GM21619 (cell line): Measurements from ENCODE around the gene XPO1.
A peak's percentile ranks its signal among the peaks of the same experiment; 100 is the strongest.
"Not testable (repeated sequence)": the region's sequence is repeated elsewhere in the genome, so short reads cannot be mapped to it uniquely, and the experiment has no call there.

ENCODE experiments used
- ATAC-seq: cut with Tn5 transposase; IDR thresholded peaks from one replicate; pipeline ENCODE4 v1.9.1; 2021; ENCODE audit not compliant: unreplicated experiment

XPO1 gene

DNA sequence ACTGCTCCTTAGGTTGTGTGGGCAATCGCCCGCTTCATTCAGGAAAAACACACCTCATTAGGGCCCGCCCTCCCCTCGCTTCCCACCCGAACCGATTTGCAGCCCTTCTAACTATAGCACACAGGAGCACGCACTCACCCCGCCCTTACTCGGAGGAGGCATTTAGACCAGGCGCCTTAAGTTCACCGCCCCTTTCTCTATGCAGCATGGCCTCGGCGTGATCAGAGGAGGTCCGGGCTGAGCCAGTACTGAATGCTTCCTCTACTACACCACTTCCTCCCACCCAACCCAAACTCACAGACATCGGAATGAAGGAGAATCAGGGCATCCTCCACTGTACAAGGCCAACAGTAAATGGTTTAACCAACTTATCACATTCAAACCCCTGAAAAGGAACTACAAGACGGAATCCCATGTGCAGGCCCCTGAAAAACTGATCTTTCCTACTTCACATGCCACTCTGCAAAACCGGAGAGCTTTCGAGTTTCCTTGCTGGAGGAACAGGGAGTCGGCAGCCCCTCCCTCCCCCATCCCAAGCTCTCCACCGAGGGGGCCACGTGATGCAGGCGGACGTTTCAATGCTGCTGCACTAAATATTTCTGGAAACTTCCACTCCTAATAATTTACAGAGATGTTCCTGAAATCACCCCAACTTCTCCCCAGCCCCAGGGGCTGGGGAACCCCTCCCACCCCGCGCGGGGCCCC is 1.4 kb downstream of the XPO1 start:
- peak; percentile 51 for ATAC-seq

DNA sequence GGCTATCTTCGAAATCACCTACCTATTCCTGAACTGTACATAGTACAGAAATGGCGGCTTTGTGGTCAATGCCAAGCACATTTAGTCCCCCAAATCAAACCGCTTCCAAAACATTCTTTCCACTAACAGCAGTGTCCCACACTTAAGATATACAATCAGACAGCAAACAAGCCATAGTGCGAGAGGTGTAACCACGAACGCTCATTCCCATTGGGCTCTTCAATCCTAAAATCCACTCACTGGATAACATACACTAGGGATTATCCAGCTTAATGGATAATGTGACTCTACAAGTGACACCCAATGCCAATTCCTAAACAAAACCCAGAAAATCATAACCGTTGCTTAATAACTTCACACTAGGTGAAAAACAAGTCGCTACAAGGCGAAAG is 2.0 kb downstream of the XPO1 start:
- no peak for ATAC-seq

DNA sequence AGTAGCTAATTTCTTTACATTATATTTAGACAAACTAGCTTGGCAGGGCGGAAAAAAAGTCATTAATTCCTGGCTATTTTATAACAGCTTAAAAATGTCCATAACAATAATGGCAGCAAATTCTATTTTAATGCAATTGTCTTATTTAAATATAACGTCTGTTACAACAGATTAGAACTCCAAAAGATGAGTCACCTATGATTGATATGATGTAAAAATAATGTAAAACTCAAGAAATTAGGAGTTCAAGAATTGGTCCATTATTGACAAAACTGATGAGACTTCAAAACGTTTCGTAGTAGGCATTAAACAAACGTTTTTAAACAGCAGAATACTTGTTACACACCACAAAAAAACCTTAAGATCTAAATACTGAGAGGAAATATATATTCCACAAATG is 2.7 kb downstream of the XPO1 start:
- no peak for ATAC-seq

DNA sequence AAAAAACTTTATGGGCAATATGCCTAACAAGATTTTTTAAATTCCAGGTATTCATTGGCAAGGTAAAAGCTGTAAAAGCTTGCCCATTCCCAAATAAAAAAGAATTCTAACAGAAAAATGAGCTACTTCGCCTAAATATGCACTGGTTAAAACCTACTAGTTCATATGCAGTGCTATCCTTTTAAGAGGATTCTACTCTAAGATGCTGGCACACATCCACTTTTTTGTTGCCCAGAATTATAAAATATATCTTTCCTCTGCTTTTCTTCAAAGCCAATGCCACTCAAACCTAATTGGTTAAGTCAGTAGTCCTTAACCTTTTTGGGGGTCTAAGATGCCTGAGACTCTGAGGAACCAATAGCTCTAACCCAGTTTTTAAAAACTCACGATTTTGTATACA is 3.2 kb downstream of the XPO1 start:
- ATAC-seq = no peak

DNA sequence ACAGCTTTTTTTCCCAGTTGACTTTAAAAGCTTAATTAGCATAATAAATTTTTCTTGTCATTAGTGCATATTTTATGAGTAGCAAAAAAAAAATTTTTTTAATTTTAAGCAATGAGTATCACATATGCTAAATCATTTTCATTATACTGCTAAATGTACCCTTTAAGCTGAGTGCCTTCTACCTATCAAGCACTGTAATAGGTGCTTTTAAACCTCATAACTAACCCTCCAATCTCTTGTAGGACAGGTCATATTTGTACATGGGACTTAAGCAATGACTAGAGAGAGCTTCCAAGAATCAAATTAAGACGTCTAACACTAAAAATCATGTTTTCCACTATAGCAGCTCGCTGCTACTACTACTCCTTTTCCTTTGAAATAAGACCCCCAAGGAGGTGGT is 7.4 kb downstream of the XPO1 start:
- no peak for ATAC-seq

DNA sequence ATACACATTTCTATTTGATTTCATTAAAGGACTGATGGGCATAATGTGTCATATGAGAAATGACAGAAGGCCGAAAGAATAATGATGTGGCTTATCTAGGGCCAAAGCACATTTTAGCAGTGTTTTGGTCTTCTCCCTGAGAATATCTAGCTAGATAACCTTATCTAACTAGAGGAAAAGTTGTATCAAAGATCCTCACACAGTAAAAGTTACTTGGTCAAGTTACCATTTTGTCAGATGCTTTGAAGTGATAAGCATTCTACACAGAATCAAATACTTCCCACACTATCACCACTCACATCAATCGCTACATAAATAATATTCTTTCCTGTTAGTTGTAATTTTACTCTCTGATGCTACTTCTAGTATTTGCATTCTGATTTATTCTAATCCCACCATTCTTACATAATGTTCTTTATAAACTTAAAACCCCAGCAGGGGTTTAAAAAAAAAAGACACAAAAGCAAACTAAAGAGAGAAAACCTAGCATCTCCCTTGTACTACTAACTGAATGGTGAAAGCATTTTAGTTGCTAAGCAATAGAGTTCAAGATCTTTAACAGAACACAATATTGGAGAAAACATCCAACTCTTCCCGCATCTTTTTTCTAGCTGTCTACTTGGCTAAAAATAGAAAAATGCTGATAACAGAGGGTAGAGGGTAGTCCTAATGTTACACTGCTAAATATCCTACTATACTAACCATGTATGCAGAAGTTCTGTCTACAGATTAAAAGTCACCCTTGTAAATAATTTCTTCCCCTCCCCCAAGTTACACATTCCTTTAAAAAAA is 8.0 kb downstream of the XPO1 start:
- ATAC-seq = no peak

DNA sequence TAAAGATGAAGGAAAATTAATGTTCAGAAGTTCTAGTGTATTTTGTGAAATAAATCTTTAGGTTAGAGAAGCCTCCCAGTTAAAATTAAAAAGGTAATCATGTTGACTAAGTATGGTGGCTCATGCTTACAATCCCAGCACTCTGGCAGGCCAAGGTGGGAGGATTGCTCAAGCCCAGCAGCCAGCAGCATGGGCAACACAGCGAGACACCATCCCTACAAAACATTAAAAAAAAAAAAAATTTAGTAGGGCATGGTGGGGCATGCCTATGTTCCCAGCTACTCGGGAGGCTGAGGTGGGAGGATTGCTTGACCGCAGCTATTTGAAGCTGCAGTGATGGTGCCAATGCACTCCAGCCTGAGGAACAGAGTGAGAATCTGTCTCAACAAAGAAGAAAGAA is 17.9 kb downstream of the XPO1 start:
- ATAC-seq = no peak

DNA sequence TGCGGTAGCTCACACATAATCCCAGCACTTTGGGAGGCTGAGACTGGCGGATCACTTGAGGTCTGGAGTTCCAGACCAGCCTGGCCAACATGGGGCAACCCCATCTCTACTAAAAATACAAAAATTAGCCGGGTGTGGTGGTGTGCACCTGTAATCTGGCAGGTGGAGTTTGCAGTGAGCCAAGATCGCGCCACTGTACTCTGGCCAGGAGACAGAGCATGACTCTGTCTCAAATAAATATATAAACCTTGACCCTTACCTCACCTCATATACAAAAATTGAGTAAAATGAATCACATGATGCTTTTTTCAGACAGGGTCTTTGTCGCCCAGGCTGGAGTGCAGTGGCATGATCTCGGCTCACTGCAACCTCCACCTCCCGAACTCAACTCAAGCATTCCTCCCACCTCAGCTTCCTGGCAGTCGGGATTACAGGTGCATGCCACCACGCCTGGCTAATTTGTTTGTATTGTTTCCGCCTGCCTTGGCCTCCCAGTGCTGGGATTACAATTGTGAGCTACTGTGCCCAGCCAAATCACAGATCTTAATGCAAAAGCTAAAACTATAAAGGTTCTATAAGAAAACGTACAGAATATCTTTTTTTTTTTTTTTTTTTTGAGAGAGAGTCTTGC is 25.3 kb downstream of the XPO1 start:
- no peak for ATAC-seq

DNA sequence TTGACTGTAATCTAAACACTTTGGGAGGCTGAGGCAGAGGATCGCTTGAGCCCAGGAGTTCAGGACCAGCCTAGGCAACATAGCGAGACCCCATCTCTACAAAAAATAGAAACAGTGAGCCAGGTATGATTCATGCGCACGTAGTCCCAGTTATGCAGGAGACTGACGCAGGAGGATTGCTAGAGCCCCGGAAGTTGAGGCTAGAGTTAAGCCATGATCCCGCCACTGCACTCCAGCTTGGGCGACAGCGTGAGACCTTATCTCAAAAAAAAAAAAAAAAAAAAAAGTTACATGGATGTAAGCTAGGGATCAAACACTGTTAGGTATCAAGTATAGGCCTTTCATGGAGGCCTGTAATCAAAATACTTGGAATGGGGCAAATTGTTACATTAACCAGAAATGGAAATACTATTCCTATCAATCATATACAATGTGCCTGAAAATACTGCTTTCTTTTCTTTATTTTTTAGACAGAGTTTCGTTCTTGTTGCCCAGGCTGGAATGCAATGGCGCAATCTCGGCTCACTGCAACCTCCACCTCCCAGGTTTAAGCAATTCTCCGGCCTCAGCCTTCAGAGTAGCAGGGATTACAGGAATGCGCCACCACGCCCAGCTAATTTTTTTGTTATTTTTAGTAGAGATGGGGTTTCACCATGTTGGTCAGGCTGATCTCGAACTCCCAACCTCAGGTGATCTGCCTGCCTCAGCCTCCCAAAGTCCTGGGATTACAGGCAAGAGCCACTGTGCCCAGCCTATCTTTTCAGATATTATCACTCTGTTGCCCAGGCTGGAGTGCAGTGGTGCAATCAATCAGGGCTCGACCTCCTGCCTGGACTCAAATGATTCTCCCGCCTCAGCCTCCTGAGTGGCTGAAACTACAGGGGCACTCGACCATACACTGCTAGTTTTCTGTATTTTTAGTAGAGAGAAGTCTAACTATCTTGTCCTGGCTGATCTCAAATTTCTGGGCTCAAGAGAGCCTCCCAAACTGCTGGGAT is 27.2 kb downstream of the XPO1 start:
- ATAC-seq = no peak

DNA sequence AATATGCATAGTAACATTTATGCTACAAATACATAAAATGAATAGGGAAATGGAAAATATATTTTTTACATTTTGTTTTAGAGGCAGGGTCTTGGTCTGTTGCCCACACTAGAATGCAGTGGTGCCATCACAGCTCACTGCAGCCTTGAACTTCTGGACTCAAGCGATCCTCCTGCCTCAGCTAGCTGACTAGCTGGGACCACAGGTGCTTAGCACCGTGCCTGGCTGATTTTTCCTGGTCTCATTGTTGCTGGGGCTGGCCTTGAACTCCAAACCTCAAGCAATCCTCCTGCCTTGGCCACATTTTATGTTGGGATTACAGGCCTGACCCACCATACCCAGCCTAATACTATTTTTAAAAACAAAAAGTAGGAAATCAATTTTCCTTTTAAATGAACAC is 33.2 kb downstream of the XPO1 start:
- no peak for ATAC-seq

DNA sequence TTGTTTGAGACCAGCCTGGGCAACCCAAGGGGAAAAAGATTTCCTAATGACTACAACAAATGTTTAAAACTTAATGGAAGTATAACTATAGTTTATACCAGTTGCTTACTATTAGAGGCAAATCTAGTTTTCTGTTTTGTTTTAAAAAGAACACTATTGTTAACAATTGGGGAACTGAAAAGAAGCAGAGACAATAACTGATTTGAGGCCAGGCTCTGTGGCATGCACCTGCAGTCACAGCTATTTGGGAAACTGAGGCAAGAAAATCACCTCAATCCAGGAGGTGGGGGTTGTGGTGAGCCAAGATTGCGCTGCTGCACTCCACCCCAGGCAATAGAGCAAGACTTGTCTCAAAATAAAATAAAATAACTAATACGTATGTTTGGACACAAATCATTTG is 39.1 kb downstream of the XPO1 start:
- no peak for ATAC-seq

DNA sequence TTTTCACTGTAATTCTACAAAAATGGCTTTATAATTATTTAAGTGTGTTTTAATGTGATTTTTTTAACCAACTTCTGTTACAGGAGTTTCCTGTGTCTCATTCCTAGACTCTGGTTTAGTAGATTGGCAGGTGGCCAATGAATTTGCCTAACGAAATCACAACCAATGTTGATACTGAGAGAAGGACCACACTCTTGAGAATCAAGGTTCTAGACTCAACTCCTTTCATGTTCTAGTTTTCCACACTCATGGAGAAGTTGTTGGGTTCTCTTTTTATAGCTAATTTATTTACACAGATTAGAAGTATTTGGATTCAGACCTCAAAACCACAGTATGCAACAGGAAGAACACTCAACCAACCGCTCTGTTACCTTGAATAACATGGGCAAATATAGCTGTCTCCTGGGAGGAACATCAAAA is 44.6 kb downstream of the XPO1 start:
- ATAC-seq = no peak

DNA sequence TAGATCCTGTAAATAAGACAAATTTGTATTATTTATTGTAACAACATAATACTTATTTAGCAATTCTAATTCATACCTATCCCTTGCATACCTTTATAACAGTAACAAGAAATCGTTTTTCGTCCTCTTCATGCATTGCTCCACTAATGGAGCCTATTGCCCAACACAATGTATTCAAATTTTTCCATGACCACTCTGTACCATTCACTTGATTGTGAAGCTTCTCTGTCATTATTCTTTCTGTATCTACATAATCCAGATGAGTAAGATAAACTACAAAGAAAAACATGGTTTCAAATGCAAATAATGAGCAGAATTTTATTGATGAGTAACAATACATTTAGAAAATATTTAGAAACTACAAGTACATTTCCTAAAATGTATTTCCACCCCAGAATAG is 45.7 kb downstream of the XPO1 start:
- ATAC-seq = no peak

DNA sequence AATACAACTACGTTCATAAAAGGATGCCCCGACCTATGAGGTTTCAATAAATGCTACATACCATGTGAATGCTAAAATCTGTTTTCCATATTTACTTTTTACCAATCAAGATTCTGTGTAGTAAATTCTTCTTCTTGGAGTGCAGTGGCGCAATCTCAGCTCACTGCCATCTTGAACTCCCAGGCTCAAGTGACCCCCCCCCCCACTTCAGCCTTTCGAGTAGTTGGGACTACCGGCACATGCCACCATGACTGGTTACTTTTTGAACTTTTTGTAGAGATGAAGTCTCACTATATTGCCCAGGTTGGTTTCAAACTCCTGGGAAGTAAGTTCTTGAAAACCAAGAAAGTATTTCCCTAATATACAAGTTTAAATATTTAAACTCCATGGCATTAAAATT is 52.9 kb downstream of the XPO1 start:
- no peak for ATAC-seq

DNA sequence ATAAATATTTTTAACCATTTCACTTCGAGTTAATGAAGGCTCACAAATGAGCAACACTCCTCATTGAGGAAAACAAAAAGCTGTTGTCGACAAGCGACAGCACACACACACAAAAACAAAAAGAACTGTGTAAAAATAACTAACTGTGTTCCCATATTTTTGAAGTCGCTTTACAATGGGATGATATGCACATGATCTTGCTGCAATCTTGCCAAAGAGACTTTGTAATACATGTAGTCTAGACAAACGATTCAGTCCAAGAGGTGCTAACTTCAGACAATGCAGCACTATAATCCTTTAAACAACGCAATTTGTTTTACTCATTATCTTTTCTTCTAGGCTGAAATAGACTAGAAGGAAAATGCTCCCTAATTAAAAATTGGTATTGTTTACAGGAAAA is 60.1 kb downstream of the XPO1 start:
- no peak for ATAC-seq

DNA sequence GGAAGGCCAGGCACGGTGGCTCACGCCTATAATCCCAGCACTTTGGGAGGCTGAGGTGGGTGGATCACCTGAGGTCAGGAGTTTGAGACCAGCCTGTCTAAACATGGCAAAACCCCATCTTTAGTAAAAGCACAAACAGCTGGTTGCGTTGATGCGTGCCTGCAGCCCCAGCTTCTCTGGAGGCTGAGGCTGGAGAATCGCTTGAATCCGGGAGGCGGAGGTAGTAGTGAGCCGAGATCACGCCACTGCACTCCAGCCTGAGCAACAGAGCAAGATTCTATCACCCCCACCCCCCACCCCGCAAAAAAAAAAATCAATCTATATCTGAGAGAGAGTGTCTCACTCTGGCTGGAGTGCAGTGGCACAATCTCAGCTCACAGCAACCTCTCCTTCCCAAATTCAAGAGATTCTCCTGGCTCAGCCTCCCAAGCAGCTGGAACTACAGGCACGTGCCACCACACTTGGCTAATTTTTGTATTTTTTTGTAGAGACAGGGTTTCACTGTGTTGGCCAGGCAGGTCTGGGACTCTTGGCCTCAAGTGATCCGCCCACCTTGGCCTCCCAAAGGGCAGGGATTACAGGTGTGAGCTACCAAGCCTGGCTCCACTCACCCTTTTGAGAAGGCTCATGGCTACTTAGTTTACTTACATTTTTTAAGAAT is 61.1 kb downstream of the XPO1 start:
- not testable (repeated sequence) for ATAC-seq

DNA sequence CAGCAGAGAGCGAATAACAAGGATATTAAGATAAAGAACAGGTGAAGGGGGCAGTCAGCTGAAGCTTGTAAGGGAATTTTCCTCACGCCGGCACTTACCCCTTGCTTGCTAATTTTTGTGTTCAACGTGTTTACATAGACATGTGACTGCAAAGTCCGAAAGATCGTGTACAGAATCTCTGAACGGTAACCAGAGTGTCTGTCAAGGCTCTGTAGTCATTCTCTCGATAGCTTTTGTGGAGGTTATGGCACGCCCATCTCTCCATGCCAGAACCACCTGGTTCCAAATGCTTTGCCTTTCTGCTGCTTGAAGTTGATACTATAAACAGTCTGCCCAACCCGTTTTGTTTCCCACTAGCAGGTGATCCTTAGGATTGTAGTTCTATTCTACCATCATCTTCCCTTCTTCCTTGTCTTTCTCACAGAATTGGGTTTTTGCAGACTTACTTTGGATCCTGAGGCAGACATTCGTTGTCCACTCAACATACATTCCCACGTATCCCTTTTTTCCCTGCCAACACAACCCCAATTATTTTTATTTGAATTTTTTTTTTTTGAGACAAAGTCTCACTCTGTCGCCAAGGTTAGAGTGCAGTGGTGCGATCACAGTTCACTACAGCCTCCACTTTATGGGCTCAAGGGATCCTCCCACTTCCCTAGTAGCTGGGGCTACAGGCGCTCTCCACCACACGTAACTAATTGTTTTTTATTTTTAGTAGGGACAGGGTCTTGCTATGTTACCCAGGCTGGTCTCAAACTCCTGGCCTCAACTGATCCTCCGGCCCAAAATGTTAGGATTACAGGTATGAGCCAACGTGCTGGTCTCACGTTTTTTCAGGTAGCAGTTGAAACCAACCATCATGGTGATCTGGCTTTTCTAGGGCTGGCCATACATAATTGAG is 66.0 kb downstream of the XPO1 start:
- ATAC-seq = no peak

DNA sequence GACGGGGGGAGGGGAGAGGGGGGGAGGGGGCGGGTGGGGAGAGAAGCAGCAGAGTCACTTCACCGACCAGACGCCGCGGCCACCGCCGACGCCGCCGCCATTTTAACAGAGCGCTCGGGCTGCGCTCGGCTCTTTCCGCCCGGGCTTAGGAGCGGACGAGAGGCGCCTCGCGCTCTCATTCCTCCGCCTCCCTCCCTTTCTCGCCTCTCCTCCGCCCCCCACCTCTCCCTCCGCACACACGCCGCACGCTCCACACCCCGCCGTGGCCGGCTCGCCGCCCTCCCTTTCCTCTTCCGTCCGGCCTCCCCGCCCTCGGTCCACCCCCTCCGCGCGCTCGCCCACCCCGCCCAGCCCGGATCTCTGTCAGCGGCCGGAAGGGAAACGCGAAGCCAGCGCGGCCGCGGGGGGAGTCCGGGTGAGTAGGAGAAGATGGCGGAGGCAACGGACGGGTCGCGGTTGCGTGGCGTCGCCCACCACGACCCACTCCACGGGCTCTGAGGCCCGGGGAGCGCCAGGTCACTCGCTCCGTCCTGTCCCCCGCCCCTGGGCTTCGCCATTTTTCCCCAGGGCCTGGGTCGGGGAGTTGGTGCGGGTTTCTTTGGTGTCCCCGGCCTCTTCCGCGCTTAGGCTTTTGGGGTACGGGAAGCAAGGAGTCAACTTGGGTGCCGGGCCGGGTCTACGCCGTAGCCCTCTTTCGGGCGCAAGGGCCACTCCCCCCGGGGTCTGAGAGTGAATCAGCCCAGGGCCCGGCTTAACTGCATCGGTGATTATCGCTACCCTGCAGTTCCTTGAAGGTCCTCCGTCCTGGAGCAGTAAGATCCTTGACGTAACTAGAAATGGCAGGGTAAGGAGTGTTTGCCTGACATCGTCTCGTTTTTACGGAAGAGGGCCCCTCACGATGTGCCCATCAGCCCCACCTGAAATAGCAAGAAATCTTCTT is 66.9 kb downstream of the XPO1 start, which contains the start of gene USP34:
Gene USP34 (minus strand): TSS at position 123 of the 940 bp plus-strand sequence. CDS start 395 bp downstream, outside the sequence.
- ATAC-seq = peak; percentile 63
